GM19099 (cell line): Measurements from ENCODE around the gene UBAC2.
A peak's percentile ranks its signal among the peaks of the same experiment; 100 is the strongest.

ENCODE experiments used
- POLR2A ChIP-seq: IDR thresholded peaks from 3 replicates; pipeline ENCODE4 v1.6.1; 2011; ENCODE audit warnings: low read depth; ENCODE audit not compliant: insufficient read length; ENCODE audit errors: extremely low read depth

Gene UBAC2

GRCh38 chr13:99200432-99201167, at the start of gene UBAC2:
Gene UBAC2 (plus strand): TSS chr13:99200854. CDS start chr13:99200909, 55 bp downstream.
- peak; percentile 95 for TF ChIP-seq POLR2A

DNA sequence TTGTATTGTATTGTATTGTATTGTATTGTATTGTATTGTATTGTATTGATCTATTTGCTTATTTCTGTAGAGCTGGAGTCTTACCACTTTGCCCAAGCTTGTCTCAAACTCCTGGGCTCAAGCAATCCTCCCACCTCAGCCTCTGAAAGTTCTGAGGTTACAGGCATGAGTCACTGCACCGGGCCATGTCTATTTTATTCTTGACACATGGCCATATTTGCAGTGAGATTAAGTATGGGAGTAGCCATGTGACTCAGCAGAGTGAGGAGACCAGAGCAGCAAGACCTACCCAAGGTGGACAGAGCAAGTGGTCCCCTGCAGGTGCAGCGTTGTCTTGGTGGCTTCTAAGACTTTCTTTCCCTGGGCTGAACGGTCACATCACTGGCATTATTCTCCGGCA, 49.1 kb upstream of the UBAC2 start:
- no peak for TF ChIP-seq POLR2A

DNA sequence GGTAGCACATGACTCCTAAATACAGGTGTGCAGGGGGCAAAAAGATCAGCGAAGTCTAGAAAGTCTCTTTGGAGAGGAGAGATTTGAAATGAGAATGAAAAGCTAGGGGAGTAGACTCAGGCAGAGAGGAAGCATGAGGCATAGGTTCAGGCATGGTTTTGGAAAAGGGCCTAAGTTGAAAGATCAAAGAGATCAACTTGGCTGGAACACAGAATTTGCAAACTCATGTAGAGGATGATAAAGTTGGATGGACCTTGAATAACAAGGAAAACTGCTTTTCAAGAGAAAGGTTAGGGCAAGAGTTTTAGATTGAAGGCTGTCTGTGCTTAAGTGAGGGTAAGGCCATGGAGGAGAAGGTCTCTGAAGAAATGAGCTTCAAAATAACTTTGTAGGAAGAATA, 47.4 kb upstream of the UBAC2 start:
- no peak for TF ChIP-seq POLR2A

DNA sequence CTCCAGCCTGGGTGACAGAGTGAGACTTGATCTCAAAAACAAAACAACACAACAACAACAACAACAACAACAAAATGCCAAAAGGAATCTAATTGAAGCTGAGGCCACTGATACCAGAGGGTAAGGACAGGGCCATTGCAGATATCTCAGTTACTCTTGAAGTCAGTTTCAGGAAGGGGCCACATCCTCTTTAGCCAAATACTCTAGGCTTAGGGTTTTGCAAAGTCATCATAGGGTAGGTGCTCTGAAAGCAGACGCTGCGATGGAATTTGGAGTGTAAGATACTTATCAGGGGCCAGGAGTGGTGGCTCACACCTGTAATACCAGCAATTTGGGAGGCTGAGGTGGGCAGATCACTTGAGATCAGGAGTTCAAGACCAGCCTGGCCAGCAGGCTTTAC, 46.6 kb upstream of the UBAC2 start:
- no peak for TF ChIP-seq POLR2A

- no peak for TF ChIP-seq POLR2A
Observed at GRCh38 chr13:99155821-99156220, 44.8 kb upstream of the UBAC2 start.

GRCh38 chr13:99157046-99157445, 43.6 kb upstream of the UBAC2 start:
- no peak for TF ChIP-seq POLR2A

DNA sequence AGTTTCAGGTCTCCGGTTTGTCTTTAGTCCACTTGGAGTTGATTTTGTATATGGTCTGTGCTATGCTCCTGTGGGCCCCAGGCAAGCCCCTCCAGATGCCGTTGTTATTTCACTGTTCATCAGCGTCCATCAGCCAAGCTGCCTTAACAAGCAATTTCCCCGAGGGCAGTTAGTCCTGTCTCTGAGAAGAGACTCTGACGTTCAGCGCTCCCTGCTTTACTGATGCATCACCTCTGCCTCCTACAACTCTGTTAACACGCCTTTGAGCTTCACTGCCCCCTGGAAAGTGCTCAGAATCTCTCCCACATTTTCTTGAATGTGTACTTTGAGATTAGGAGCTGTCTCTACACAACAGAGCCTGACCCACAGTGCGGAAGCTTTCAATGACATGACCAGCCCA, 41.8 kb upstream of the UBAC2 start:
- no peak for TF ChIP-seq POLR2A

DNA sequence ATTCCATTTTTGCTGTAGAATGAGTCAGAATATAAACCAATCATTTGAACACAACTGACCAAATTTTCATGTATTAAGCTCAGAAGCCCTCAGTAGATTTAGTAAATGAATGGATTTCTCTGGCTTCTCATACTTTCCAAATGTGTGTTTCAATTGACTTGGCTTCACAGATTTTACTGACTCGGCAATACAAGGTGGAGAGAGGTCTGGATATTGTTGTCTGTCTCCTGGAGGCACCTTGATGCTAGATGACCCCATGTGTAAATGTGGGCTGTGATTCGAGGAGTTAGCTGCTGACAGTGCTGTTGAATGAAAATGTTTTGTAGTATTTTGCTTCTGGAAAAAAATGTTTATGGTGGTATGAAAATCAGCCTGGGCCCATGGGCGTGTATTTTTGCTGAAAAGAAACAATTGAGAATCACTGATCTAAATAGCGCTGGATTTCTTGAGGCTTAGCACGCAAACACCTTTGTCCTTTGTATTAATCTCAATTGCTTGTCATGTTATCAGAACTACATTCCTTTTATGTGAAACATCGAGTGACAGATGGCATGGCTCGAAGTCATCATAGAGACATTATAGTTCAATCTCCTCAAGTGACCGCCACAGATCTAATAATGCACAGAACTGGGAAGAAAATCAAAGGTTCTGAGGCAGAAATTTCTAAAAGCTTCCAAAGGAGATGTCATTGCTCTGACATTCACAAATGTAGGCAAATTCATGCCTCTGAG, 41.2 kb upstream of the UBAC2 start:
- TF ChIP-seq POLR2A: no peak

DNA sequence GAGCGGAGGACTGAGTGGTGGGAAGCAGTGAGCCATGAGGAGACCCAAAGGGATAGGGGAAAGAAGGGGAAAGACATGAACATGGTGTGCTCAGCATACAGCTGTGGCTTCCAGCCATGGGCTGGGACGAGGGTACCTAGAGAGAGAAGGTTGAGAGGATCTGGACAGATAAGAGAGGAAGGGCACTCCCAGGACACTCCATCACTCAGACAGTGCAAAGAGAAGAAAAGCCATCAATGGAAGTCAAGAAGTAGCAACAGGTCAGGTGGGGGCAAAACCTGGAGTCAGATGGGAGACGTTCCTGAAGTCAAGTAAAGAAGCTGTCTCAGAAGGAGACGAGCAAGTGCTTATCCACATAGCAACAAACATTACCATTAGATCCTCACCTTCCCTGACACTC, 40.2 kb upstream of the UBAC2 start:
- TF ChIP-seq POLR2A: no peak

GRCh38 chr13:99161512-99161911, 39.1 kb upstream of the UBAC2 start:
- no peak for TF ChIP-seq POLR2A

DNA sequence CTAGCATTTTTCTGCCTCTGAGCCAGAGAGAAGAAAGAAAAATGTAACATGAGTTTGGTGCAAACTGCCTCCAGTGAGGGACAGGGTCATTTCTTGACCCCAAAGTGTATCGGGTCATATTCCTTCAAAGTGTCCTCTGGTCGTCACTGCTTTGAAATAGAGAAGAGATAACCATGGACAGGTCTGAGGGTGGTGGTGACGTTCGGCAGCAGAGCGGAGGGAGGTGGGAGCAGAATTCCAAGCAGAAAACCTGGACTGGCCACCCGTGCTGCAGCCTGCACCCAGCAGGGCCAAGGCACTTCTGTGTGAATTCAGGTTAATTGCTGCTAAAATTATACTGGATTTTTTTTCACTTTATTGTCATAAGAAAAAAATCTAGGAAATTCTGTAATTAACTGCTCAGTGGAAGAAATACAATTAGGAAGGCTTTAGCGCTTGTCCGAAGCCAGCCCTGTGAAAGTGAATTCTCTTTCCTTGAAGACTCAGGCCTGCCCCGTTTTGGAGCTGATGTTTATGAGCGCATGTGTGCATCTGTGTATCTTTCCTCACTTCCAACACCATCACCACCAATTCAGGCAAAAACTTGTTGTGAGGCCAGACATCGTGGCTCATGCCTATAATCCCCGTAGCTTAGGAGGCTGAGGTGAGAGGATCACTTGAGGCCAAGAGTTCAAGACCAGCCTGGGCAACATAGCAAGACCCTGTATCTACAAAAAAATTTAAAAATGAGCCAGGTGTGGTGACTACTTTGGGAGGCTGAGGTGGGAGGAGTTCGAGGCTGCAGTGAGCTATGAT, 37.9 kb upstream of the UBAC2 start:
- TF ChIP-seq POLR2A: no peak

DNA sequence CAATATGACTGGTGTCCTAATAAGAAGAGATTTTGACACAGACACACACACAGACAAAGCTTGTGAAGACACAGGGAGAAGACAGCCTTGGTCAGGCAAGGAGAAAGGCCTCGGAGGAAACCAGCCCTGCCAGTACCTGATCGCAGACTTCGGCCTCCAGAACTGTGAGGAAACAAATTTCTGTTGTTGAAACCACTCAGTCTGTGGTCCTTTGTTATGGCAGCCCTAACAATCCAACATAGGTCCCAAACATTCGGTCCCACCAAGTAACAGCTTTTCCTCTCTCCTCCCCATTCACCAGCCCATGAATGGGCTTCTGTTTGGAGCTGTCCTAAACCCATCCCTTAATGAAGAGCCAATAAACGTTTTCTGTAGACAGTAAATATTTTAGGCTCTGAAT, 36.4 kb upstream of the UBAC2 start:
- no peak for TF ChIP-seq POLR2A

DNA sequence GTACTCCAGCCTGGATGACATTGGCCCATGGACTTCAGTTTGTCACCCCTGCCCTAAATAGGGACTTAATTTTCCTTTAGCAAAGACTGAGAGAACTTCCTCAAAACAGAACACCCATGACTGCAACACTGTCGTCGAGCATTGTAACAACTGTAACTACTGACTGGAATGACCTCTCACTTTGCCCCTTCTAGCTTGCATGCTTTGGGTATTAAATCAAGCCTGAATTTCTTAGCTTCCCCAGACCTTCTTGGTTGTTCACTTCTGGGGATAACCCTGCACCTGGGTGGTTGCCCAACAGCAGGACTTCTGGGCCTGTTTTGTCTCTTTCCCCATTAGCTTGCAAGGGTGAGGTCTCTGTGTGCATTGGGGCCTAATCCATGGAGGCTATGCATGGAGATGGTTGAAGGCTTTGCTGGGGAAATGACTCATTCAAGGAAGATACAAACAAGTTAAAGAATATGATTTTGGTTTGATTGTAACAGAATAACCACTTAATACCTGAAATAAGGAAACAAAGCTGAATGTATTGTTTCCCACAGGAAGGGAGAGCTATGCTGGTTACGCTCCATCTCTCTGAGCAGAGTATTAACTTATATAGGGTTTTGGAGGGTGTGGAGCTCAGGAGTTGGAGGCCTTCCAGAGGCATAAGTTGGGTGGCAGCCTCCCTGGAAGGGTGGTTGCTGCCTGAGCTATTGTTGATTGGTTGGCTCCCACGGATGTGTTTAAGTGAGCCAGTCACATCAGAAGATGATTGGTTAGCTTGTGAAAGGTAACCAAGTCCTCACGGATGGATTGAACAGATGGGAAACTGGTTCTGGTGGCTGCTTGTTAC, 34.7 kb upstream of the UBAC2 start:
- TF ChIP-seq POLR2A: no peak

DNA sequence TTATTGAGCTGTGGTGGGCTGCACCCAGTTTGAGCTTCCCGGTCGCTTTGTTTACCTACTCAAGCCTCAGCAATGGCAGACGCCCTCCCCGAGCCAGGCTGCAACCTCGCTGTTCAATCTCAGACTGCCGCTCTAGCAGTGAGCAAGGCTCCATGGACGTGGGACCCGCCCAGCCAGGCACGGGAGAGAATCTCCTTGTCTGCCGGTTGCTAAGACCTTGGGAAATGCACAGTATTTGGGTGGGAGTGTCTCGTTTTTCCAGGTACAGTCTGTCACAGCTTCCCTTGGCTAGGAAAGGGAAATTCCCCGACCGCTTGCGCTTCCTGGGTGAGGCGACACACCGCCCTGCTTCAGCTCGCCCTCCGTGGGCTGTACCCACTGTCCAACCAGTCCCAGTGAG, 27.7 kb upstream of the UBAC2 start:
- no peak for TF ChIP-seq POLR2A

DNA sequence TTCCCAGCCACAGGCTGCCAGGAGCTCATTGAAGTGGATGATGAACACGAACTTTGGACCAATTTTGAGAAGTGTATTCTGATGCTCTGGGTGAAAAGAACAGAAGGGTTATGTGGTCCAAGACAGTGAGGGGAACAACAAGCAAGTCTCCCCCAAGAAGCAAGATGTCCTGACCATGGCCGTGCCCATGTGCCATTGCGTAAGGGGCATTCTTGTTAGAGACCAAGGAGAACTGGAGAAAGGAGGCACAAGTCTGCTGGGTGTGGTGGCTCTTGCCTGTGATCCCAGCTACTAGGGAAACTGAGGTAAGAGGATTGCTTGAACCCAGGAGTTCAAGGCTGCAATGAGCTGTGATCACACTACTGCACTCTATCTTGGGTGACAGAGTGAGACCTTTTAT, 27.0 kb upstream of the UBAC2 start:
- TF ChIP-seq POLR2A: no peak
